ENCODE measurements around the gene BTNL3.

BTNL3 gene

DNA sequence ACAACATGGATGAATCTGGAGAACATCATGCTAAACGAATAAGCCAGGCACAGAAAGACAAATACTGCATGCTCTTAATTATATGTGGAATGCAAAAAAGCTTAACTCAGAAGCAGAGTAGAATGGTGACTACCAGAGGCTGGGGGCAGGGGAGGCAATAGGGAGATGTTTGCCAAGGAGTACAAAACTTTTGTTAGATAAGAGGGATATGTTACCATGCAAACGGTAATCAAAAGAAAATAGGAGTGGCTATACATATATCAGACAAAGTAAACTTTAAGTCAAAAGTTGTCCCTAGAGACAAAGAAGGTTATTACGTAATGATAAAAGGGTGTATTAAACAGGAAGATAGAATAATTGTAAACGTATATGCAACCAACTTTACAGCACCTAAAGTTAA is 17.8 kb upstream of the BTNL3 start:
- Mint-ChIP-seq H3K36me3 (ENCODE audit: low read depth) (no peaks in the 10 kb centered on the region), H3K9me3 (no peaks in the 10 kb centered on the region), H3K27me3 (ENCODE audit: low read depth) (no peaks in the 10 kb centered on the region), H3K4me3 (no peak overlapping the region), H3K4me1 (no peaks in the 10 kb centered on the region), H3K27ac (no peak overlapping the region)
- TF ChIP-seq, protein P1, sequence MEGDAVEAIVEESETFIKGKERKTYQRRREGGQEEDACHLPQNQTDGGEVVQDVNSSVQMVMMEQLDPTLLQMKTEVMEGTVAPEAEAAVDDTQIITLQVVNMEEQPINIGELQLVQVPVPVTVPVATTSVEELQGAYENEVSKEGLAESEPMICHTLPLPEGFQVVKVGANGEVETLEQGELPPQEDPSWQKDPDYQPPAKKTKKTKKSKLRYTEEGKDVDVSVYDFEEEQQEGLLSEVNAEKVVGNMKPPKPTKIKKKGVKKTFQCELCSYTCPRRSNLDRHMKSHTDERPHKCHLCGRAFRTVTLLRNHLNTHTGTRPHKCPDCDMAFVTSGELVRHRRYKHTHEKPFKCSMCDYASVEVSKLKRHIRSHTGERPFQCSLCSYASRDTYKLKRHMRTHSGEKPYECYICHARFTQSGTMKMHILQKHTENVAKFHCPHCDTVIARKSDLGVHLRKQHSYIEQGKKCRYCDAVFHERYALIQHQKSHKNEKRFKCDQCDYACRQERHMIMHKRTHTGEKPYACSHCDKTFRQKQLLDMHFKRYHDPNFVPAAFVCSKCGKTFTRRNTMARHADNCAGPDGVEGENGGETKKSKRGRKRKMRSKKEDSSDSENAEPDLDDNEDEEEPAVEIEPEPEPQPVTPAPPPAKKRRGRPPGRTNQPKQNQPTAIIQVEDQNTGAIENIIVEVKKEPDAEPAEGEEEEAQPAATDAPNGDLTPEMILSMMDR (IDR thresholded peaks at IDR 0.05; ENCODE audit: unreplicated experiment in 3 of 3): no peak

DNA sequence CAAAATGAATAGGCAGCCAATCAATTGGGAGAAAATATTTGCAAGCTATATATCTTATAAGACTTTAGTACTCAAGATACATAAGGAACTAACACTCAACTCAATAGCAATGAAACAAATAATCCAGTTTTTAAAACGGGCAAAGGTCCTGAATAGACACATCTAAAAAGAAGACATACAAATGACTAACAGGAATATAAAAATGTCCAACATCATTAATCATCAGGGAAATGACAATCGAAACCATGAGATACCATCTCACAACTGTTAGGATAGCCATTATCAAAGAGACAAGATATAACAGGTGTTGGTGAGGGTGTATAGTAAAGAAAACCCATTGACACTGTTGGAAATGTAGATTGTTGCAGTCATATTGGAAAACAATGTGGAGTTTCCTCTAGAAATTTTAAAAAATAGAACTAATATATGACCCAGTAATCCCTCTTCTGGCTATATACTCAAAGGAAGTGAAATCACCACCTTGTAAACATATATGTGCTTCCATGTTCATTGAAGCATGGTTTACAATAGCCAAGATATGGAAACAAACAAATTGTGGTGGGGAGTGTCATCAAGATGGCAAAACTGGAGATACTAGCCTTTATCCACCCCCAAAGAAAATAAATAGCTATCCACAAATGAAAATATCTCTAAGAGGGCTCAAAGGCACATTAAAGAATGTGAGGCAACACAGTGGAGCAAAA is 13.9 kb upstream of the BTNL3 start:
- H3K4me1 Mint-ChIP-seq: no peaks in the 10 kb centered on the region
- TF ChIP-seq, protein P1 (IDR thresholded peaks at IDR 0.05; ENCODE audit: unreplicated experiment in 3 of 3): no peak
- H3K27ac Mint-ChIP-seq: no peak overlapping the region
- H3K36me3 Mint-ChIP-seq (ENCODE audit: low read depth): no peaks in the 10 kb centered on the region
- H3K4me3 Mint-ChIP-seq: no peak overlapping the region
- H3K27me3 Mint-ChIP-seq (ENCODE audit: low read depth): no peaks in the 10 kb centered on the region
- no peaks in the 10 kb centered on the region for H3K9me3 Mint-ChIP-seq

DNA sequence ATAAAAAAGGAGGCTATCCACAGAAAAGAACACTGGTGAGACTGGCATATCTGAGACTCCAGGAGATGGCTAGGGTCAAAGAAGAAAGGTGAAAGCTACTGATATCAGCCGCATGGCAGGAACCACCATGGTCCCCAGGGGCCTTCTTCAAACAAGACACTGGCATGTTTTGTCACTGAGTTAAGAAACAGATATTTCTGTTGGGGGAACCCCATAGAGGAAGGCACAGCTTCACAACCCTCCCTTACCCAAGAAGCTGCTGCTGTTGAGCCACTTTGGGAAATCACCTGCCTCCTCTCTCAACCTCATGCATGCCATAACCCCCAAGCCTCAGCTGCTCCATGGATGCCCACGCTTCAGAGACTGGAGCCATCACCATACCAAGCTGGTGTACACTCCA is 13.3 kb upstream of the BTNL3 start:
- Mint-ChIP-seq H3K27ac (no peak overlapping the region), H3K36me3 (ENCODE audit: low read depth) (no peaks in the 10 kb centered on the region), H3K9me3 (no peaks in the 10 kb centered on the region), H3K27me3 (ENCODE audit: low read depth) (no peaks in the 10 kb centered on the region), H3K4me3 (no peak overlapping the region), H3K4me1 (no peaks in the 10 kb centered on the region)
- TF ChIP-seq, protein P1 (IDR thresholded peaks at IDR 0.05; ENCODE audit: unreplicated experiment in 3 of 3): no peak

DNA sequence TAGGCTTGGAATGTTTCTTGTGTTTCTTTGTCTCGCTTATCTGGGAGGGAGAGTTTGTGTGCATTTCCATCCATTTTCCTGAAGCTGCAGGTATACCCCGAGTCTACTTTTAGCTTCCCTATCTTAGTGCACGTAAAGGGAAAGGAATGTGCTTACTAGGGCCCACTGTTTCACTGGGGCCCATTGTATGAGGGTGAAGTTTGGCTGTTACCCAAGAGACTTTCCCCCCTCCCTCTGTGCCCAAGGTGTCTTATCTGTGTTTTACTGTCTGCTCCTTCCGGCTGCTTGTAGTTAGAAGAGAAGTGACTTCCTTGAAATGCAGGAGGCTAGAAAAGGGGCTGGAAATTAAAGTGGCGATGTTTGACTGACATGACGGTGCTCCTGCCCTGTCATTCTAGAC is 12.1 kb upstream of the BTNL3 start:
- TF ChIP-seq, protein P1 (IDR thresholded peaks at IDR 0.05; ENCODE audit: unreplicated experiment in 3 of 3): no peak
- no peak overlapping the region for H3K4me3 Mint-ChIP-seq

DNA sequence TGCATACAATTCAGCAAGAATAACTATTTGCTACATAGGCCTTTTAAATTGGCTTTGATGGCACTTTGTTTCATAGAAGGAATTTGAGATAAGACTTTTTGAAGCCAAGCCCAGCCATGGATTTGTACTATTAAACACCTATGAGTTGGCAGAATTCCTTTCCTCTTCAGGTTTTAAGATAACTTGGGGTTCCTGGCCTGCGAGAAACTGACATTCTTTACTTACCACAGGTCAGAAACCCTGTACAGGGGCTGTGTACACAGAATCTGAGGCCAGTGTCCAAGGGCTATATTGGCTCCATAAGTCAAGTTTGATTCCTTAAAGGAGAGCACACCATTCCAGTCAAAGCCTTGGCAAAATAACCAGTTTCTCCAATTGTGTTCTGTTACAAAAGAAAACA is 10.8 kb upstream of the BTNL3 start:
- Mint-ChIP-seq H3K4me1 (no peaks in the 10 kb centered on the region), H3K27me3 (ENCODE audit: low read depth) (no peaks in the 10 kb centered on the region), H3K36me3 (ENCODE audit: low read depth) (no peaks in the 10 kb centered on the region), H3K9me3 (no peaks in the 10 kb centered on the region), H3K27ac (no peak overlapping the region), H3K4me3 (no peak overlapping the region)
- TF ChIP-seq, protein P1 (IDR thresholded peaks at IDR 0.05; ENCODE audit: unreplicated experiment in 3 of 3): no peak

More for the DNA sequence above, 12.1 kb upstream of the BTNL3 start:
- Mint-ChIP-seq H3K27me3 (ENCODE audit: low read depth) (no peaks in the 10 kb centered on the region), H3K9me3 (no peaks in the 10 kb centered on the region), H3K27ac (no peak overlapping the region), H3K4me1 (no peaks in the 10 kb centered on the region), H3K36me3 (ENCODE audit: low read depth) (no peaks in the 10 kb centered on the region)

Data from nephron (organoid).